ENCODE data around the gene SENP3.

DNA sequence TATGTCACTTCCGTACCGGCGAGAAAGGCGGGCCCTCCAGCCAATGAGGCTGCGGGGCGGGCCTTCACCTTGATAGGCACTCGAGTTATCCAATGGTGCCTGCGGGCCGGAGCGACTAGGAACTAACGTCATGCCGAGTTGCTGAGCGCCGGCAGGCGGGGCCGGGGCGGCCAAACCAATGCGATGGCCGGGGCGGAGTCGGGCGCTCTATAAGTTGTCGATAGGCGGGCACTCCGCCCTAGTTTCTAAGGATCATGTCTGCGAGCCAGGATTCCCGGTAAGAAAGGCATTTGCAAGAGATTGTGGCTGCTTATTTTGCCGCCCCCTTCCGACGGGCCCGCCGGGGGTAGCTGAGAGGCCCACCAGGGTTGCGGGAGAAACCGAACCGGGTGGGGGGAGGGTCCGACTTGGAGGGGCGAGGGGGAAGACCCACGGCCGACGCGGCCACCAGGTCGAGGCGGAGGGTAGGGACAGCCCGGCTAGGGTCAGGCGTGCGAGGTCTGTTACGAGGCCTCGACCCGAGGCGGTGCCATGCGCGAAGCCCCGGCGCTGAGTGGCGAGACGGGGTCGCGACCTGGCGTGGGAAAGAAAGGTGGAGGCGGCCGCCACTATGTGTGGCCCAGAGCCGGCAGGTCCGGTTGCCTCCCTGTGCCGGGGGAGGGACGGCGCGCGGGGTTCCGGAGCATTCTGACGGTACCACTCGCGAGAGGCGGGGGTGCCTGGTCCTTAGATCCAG, 11.0 kb downstream of the SENP3 start:
- TF ChIP-seq CTCF (conservative IDR thresholded peaks at IDR 0.05 in 1 of 2, IDR thresholded peaks at IDR 0.05 in 1 of 2; ENCODE audit: extremely low read depth in 1 of 2, insufficient read depth in 1 of 2, low read depth in 1 of 2, low read length in 2 of 2) (no peak), EZH2 (IDR thresholded peaks at IDR 0.05; ENCODE audit: borderline replicate concordance, low read length) (no peak)

Data from mammary epithelial cell (primary cell).